NCI-H2081 treated with DMSO at 0.1 percent for 48 hours (cell line): ENCODE measurements around the gene SPAAR.
"Not testable (repeated sequence)": the region's sequence is repeated elsewhere in the genome, so short reads cannot be mapped to it uniquely, and the experiment has no call there.

Experiments
- DNase-seq: peaks from one replicate; lab custom pipeline; 2025; lab: John Stamatoyannopoulos, UW

Gene SPAAR

DNA sequence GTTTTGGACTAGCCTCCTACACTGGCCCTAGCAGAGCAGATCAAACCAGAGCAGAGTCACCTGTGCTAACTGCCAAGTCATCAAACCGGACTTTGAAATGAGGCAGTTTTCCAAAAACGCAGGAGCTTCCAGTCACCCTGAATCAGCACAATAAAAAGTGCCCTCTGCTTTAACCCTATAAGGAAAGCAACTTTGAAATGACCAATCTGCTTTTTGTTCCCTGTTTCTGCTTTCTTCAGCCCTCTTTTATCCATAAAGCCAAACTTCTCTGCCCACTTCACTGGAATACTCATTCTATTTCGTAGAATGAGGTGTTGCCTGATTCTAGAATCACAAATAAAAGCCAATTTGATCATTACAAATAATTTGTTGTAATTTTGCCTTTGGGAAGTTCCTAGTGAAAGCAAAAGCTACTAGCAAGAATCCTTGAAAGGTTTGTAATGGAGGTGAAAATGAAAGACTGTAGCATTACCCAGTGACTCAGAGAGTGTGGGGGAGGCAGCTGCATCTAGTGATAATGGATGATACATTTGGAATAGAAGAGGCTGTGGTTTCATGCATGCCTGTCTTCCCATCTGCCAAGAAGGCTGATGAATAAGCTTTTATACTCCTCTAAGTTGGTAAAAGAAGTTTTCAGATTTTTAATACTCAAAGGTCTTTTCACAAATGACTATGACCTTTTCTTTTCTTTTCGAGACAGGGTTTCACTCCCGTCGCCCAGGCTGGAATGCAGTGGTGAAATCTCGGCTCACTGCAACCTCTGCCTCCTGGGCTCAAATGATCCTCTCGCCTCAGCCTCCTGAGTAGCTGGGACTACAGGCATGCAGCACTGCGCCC lies 14.9 kb downstream of the SPAAR start:
- DNase-seq, result no peak

DNA sequence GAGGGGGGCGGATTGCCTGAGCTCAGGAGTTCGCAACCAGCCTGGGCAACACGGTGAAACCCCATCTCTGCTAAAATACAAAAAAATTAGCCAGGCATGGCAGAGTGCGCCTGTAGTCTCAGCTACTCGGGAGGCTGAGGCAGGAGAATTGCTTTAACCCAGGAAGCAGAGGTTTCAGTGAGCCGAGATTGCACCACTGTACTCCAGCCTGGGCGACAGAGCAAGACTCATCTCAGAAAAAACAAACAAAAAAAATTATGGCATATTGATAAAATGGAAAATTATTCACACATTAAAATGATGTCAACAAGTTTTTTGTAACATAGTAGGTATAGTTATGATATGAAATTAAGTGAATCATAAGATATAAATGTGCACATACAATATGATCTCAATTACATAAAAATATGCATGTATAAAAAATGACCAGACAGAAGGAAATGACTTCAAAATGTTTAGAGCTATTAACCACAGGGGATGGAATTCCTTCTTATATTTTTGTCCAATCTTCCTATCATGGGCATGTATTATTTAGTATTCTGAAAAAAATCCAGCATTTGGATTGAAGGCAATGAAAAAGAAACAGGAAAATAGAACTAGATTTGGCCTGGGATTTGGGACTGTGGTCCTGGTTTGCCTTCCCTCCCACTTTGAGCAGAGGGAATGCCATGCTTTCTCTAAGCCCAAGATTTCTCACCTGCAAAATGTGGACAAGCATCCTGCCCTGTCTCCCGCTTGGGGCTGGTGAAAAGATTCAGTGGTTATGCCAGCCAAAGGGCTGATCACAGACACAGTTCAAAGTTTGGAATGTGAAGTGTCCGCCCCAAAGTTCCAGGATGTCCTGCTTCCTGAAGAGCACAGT lies 19.5 kb downstream of the SPAAR start:
- DNase-seq, result no peak

GRCh38 chr9:35929453-35929718 lies 20.1 kb downstream of the SPAAR start:
- no peak for DNase-seq

DNA sequence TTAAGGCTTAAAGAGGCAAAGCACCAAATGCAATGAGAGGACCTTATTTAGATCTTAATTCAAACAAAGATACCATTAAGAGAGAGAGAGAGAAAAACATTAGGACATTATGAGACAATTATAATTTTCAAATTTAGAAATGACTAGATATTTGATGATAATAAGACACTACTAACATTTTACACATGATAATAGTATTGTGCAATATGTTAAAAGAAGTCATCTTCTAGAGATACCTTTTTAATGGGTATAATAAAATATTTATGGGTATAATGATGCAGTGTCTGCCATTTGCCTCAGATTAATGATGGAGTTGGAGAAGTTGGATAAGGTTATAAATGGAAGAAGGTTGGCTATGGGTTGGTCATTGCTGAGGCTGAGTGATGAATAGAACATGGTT lies 21.2 kb downstream of the SPAAR start:
- no peak for DNase-seq

DNA sequence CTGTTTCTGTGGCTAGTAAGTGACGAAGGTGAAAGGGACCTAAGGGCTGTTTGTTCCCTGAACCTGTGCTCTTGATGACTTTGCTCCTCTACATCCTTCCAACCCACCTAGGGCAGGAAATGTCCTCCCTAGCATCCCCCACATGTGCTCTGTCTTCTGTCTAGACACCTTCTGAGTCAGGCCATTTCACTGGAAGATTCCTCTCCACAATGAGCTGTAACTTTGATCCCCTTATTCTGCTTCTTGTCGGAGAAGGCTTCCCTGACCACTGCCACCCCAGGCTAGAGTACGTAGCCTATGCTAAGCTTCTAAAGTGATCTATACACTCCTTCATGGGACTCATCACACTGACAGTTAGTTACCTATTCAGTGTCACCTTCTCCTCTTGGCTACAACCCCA lies 21.7 kb downstream of the SPAAR start:
- DNase-seq, result no peak

- DNase-seq, result no peak
These were observed 23.4 kb downstream of the SPAAR start for GRCh38 chr9:35932735-35933134.

DNA sequence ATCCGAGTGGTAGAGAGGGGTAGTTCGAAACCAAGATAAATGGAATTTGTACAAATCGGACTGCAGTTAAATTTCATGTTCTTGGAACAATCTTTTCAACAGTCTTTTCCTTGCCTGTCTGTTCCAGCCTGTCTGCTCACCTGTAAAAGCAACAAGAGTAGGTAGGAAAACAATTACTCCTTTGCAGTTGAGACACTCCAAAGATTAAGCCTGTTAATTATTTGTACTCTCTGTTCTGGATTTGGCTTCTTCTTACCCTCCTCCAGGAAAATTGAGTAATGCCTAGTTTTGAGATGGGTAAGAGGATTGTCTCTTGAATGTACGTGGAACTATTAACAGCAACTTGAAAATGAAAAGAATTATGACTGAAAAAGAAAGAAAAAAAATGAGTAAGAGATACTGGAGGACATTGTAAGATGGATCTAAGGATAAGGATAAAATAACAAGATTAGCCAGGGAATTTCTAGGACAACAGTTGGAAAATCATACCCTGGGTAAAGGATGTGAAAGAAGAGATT lies 24.3 kb downstream of the SPAAR start:
- no peak for DNase-seq

DNA sequence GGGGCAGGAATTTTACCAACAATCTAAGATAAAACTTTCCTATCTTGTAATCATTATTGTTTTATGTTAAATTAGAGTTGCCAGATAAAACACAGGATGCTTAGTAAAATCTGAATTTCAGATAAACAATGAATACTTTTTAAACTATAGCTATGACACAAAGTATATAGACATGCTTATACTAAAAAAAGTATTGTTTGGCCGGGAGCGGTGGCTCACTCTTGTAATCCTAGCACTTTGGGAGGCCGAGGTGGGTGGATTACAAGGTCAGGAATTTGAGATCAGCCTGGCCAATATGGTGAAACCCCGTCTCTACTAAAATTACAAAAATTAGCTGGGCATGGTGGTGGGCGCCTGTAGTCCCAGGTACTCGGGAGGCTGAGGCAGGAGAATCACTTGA lies 24.8 kb downstream of the SPAAR start:
- not testable (repeated sequence) for DNase-seq

- no peak for DNase-seq
These were observed 26.0 kb downstream of the SPAAR start for GRCh38 chr9:35935261-35935660.

GRCh38 chr9:35935755-35936509 lies 26.6 kb downstream of the SPAAR start:
- no peak for DNase-seq

GRCh38 chr9:35937227-35937626 lies 27.9 kb downstream of the SPAAR start:
- no peak for DNase-seq

GRCh38 chr9:35938474-35939356 lies 29.4 kb downstream of the SPAAR start:
- no peak for DNase-seq

GRCh38 chr9:35939679-35940250 lies 30.5 kb downstream of the SPAAR start:
- no peak for DNase-seq

- DNase-seq, result no peak
These were observed 31.4 kb downstream of the SPAAR start for GRCh38 chr9:35940458-35941407.

DNA sequence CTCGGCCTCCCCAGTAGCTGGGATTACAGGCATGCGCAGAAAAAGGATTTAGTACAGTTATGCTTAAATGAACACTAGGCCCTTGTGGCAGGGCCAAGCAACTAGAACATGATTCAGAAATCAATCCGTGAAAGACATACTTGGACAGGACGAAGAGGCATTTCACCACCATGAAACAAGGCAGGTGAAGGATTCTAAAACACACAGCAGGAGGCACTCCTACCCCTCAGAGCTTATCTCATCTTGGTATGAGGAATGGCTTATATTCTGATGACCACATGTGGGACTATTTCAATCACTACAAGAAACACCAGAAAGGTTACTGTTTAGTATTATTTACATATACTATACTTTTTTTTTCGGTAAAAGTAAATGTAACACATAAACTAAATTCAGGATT lies 33.0 kb downstream of the SPAAR start:
- DNase-seq, result no peak

DNA sequence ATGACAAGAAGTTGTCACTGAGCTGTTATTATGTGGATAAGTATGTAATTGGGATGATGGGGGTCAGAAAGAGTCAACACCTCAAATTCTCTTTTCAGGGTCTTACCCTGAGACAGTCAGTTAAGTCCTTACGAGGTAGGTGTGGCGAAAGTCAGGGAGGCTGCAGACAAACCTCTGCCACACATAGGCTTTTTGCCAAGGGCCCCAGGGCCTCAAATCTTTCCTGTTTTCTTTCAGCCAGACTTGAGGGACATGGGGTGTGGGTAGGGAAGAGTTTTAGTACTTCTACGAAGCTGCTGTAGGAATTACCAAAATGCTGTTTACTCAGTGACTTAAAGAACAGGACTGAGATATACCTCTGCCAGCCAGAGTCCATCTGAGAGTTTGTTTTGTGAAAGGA lies 34.9 kb downstream of the SPAAR start:
- DNase-seq, result no peak

- no peak for DNase-seq
These were observed 35.6 kb downstream of the SPAAR start for GRCh38 chr9:35944841-35945240.

DNA sequence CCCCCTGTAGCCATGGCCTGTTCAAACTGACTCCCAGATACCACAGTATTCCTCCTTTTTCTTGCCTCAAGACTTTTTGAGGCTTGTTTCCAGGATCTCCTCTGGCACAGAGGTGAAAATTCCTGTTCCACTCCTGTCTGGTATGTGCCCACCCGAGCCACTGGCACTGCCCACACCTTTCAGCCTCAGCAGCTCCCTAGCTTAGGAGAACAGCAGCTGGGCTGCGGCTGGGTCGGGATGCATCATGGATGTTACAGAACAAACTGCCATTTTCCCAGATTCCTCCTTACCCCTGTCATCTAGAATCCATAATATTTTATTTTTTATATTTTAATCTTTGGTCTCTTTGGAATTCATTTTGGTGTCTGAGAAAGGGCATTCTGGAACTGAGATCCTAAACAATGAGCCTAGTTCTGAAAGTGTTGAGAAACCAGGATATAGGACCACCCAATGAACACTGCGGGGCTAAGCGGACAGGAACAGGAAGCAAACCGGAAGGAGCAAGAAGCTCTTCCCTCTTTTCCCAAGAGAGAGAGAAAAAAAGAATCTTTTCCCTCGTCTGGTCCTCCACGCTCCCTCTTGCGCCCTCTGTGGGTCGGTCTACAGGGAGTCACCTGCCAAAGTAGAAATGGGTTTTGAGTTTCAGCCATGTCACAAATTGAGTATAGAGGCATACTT lies 36.2 kb downstream of the SPAAR start:
- DNase-seq, result peak; percentile 88

DNA sequence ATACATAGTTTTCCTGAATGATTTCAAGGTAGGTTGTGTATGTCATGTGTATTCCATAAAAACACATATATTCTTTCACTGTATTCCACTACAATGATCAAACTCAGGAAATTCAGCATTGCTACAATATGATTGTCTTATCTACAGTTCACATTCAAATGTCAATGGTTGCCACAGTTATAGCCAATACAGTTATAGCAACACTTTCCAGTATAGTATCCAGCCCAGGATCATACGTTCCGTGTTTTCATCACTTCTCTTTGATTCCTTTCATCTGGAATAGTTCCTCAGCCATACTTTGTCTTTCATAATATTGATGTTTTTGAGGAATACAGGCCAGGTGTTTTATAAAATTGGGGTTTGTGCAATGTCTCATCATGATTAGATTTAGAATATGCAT lies 39.2 kb downstream of the SPAAR start:
- DNase-seq, result no peak
